A549 (cell line): ENCODE measurements around the gene GOLGA6L2. TPM values are rescaled to one million over a fixed set of nuclear protein-coding genes. Genes with fewer than 3 reads are reported as not detected.
A peak's percentile ranks its signal among the peaks of the same experiment; 100 is the strongest.
"Not testable (repeated sequence)": the region's sequence is repeated elsewhere in the genome, so short reads cannot be mapped to it uniquely, and the experiment has no call there.

ENCODE experiments used
- ATAC-seq, 2 experiments: fragments of 200-7000 bp in 1 of 2; fragments of >200 bp in 1 of 2; cut with Nextera tagmentation in 1 of 2; cut with Tn5 transposase in 1 of 2; 3 replicates each; pipeline versions ENCODE4 v1.8.0 to v1.9.1; 2018 to 2020; ENCODE audit warnings: mild to moderate bottlenecking in 1 of 2, moderate library complexity in 1 of 2
- CTCF ChIA-PET: fragments of 300-600 bp; sonication (Branson Sonifier 250); formaldehyde crosslinking; extraction: SDS; loops from one replicate; lab custom pipeline; 2021; ENCODE audit warnings: antibody characterized with exemption, inconsistent platforms; lab: Yijun Ruan, JAX
- POLR2A ChIA-PET: fragments of 350-600 bp; formaldehyde crosslinking; extraction: SDS; loops from one replicate; lab custom pipeline; 2021; ENCODE audit warnings: antibody characterized with exemption, inconsistent platforms; lab: Yijun Ruan, JAX
- DNase-seq, 2 experiments: peaks; one replicate each; pipeline versions ENCODE4 v3.0.0 to v3.0.0-alpha.2; 2011 to 2016; ENCODE audit warnings: low read depth in 1 of 2, low spot score in 1 of 2
- FAIRE-seq: peaks from 2 replicates; lab custom pipeline; 2011; peaks lifted over from hg19 to GRCh38; lab: Jason Lieb, UNC
- H3K27ac ChIP-seq, 2 experiments: fragments of >200 bp; sonication (Bioruptor Twin); formaldehyde crosslinking; 3 replicates each; pipeline ENCODE4 v1.5.1; 2016 to 2017
- H3K4me1 ChIP-seq: fragments of >200 bp; sonication (Bioruptor Twin); formaldehyde crosslinking; 3 replicates; pipeline ENCODE4 v1.6.1; 2016
- H3K4me2 ChIP-seq: fragments of >200 bp; sonication (Bioruptor Twin); formaldehyde crosslinking; 3 replicates; pipeline ENCODE4 v1.6.1; 2016
- H3K4me3 ChIP-seq: fragments of >200 bp; sonication (Bioruptor Twin); formaldehyde crosslinking; 3 replicates; pipeline ENCODE4 v1.5.1; 2016
- H3K9me3 ChIP-seq: fragments of >200 bp; sonication (Bioruptor Twin); formaldehyde crosslinking; 3 replicates; pipeline ENCODE4 v1.6.1; 2016
- CBX2 ChIP-seq: fragments of 200-600 bp; sonication (generic); IDR thresholded peaks from 2 replicates; pipeline ENCODE4 v1.6.1; 2016; ENCODE audit warnings: low read depth, mild to moderate bottlenecking, borderline replicate concordance
- CEBPB ChIP-seq, 2 experiments: fragments of >200 bp in 1 of 2; sonication (Bioruptor Twin) in 1 of 2; formaldehyde crosslinking in 1 of 2; IDR thresholded peaks; 2 replicates each; pipeline ENCODE4 v1.6.1; 2012 to 2016
- GATA3 ChIP-seq: IDR thresholded peaks from 2 replicates; pipeline ENCODE4 v1.6.1; 2012; ENCODE audit warnings: borderline replicate concordance
- MAZ ChIP-seq: fragments of 150-350 bp; IDR thresholded peaks from 2 replicates; pipeline ENCODE4 v1.6.1; 2014; ENCODE audit warnings: antibody characterized with exemption, low read depth, low read length, borderline replicate concordance
- MYC ChIP-seq: IDR thresholded peaks from 2 replicates; pipeline ENCODE4 v1.6.1; 2012; ENCODE audit warnings: mild to moderate bottlenecking, inconsistent platforms, low read length, improper control_type of control experiment, borderline replicate concordance
- NPAS2 ChIP-seq: fragments of 250-450 bp; sonication (Bioruptor Pico); IDR thresholded peaks from 2 replicates; pipeline ENCODE4 v1.8.0; 2022; ENCODE audit warnings: mild to moderate bottlenecking, moderate library complexity, borderline replicate concordance
- NR3C1 ChIP-seq: fragments of >200 bp; sonication (Bioruptor Twin); formaldehyde crosslinking; IDR thresholded peaks from 3 replicates; pipeline ENCODE4 v1.6.1; 2017
- PHF8 ChIP-seq: fragments of 200-600 bp; sonication (generic); IDR thresholded peaks from 2 replicates; pipeline ENCODE4 v1.6.1; 2016; ENCODE audit warnings: low read depth, mild to moderate bottlenecking, antibody characterized with exemption, moderate library complexity, borderline replicate concordance
- POLR2A ChIP-seq: IDR thresholded peaks from 2 replicates; pipeline ENCODE4 v1.6.1; 2012; ENCODE audit warnings: mild to moderate bottlenecking, low read length
- POLR2AphosphoS2 ChIP-seq: conservative IDR thresholded peaks from 2 replicates; pipeline ENCODE4 v1.6.1; 2012; ENCODE audit warnings: low read length, improper control_type of control experiment, inconsistent platforms
- RNF2 ChIP-seq: fragments of 200-600 bp; sonication (generic); IDR thresholded peaks from 2 replicates; pipeline ENCODE4 v1.6.1; 2016; ENCODE audit warnings: low read depth, mild to moderate bottlenecking, antibody characterized with exemption, moderate library complexity, borderline replicate concordance
- TFCP2L1 ChIP-seq: fragments of 250-450 bp; sonication (Bioruptor Pico); IDR thresholded peaks from 2 replicates; pipeline ENCODE4 v1.5.0; 2021; ENCODE audit warnings: mild to moderate bottlenecking
- ZFP36 ChIP-seq: fragments of 450-650 bp; IDR thresholded peaks from 2 replicates; pipeline ENCODE4 v1.6.1; 2014; ENCODE audit warnings: borderline replicate concordance; ENCODE audit not compliant: partially characterized antibody
- ZSCAN20 ChIP-seq: fragments of 250-450 bp; sonication (Bioruptor Pico); IDR thresholded peaks from 2 replicates; pipeline ENCODE4 v1.8.0; 2022; ENCODE audit warnings: mild to moderate bottlenecking, moderate library complexity
- WGBS: methylation state at CpG from one replicate; pipeline ENCODE4 v1.1.6; 2017; ENCODE audit errors: missing lambda C conversion rate; 5-methylcytosine and 5-hydroxymethylcytosine counted together
- polyA plus RNA-seq, 4 experiments: library from polyadenylated mRNA; depleted of rRNA in 3 of 4; stranded (reverse); fragments of >200 nt; fragmentation: RNase III in 1 of 4; extraction: RNeasy Plus Mini Kit Qiagen cat#74134 plus additional on column Dnase treatment in 1 of 4; gene quantifications; 2 replicates in 3 of 4; 3 replicates in 1 of 4; pipeline ENCODE4 v1.2.3, GENCODE V29; 2011 to 2017
- TF ChIP-seq, protein P1 (sequence below): fragments of 250-450 bp; sonication (Bioruptor Pico); IDR thresholded peaks from 2 replicates; pipeline ENCODE4 v1.5.0; 2021; ENCODE audit warnings: mild to moderate bottlenecking, moderate library complexity, borderline replicate concordance
- TF ChIP-seq, protein P2 (sequence below): fragments of 200-600 bp; sonication (generic); IDR thresholded peaks from 2 replicates; pipeline ENCODE4 v1.6.1; 2016; ENCODE audit warnings: antibody characterized with exemption, mild to moderate bottlenecking, moderate library complexity
- TF ChIP-seq, protein P3 (sequence below): fragments of >200 bp; sonication (Bioruptor Twin); formaldehyde crosslinking; IDR thresholded peaks from 2 replicates; pipeline ENCODE4 v1.6.1; 2016
- TF ChIP-seq, protein P4 (sequence below): IDR thresholded peaks from 2 replicates; pipeline ENCODE4 v1.6.1; 2012

The GOLGA6L2 gene
- polyA plus RNA-seq, 2 of the 4 experiments (the other 2 are of a cell fraction) = 0.03 TPM; not detected in 1

DNA sequence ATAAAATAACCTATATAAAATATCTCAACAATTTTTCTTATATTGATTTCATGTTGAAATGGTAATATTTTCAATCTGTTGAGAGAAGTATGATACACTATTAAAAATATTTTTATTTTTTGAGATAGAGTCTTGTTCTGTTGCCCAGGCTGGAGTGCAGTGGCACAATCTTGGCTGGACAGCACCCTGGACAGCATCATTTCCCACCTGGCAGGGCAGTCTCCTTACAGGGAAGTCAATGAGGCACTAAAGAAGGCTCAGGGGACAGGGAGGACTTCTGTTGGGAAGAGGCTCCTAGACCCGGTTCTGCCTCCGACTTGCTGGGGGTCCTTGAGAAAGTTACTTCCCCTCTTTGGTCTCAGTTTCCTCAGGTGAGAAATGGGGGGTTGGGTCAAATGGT lies 9.4 kb downstream of the GOLGA6L2 start:
- POLR2A ChIA-PET = no interaction called here
- Histone ChIP-seq H3K4me3 (no peak overlapping the region), H3K4me2 (no peak overlapping the region), H3K27ac (no peak overlapping the region), H3K4me1 (no peaks in the 10 kb centered on the region), H3K9me3 (no peaks in the 10 kb centered on the region)
- DNase-seq (no peak), ATAC-seq (no peak), FAIRE-seq (no peak)
- CTCF ChIA-PET = interaction anchor here (0.6 to 1.6 kb wide), 2 partner anchors 29 to 634 kb away, joined by 3 to 4 read pairs; no protein-coding TSS in a partner anchor
- TF ChIP-seq, protein P1, sequence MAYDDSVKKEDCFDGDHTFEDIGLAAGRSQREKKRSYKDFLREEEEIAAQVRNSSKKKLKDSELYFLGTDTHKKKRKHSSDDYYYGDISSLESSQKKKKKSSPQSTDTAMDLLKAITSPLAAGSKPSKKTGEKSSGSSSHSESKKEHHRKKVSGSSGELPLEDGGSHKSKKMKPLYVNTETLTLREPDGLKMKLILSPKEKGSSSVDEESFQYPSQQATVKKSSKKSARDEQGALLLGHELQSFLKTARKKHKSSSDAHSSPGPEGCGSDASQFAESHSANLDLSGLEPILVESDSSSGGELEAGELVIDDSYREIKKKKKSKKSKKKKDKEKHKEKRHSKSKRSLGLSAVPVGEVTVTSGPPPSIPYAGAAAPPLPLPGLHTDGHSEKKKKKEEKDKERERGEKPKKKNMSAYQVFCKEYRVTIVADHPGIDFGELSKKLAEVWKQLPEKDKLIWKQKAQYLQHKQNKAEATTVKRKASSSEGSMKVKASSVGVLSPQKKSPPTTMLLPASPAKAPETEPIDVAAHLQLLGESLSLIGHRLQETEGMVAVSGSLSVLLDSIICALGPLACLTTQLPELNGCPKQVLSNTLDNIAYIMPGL = no peak
- TF ChIP-seq, protein P2, sequence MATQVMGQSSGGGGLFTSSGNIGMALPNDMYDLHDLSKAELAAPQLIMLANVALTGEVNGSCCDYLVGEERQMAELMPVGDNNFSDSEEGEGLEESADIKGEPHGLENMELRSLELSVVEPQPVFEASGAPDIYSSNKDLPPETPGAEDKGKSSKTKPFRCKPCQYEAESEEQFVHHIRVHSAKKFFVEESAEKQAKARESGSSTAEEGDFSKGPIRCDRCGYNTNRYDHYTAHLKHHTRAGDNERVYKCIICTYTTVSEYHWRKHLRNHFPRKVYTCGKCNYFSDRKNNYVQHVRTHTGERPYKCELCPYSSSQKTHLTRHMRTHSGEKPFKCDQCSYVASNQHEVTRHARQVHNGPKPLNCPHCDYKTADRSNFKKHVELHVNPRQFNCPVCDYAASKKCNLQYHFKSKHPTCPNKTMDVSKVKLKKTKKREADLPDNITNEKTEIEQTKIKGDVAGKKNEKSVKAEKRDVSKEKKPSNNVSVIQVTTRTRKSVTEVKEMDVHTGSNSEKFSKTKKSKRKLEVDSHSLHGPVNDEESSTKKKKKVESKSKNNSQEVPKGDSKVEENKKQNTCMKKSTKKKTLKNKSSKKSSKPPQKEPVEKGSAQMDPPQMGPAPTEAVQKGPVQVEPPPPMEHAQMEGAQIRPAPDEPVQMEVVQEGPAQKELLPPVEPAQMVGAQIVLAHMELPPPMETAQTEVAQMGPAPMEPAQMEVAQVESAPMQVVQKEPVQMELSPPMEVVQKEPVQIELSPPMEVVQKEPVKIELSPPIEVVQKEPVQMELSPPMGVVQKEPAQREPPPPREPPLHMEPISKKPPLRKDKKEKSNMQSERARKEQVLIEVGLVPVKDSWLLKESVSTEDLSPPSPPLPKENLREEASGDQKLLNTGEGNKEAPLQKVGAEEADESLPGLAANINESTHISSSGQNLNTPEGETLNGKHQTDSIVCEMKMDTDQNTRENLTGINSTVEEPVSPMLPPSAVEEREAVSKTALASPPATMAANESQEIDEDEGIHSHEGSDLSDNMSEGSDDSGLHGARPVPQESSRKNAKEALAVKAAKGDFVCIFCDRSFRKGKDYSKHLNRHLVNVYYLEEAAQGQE = peak; percentile 87
- TF ChIP-seq PHF8 (no peak), RNF2 (no peak), CEBPB (IDR thresholded peaks at IDR 0.05) (no peak)
- 88% methylated on average over 2 of the region's 2 CpGs for WGBS

DNA sequence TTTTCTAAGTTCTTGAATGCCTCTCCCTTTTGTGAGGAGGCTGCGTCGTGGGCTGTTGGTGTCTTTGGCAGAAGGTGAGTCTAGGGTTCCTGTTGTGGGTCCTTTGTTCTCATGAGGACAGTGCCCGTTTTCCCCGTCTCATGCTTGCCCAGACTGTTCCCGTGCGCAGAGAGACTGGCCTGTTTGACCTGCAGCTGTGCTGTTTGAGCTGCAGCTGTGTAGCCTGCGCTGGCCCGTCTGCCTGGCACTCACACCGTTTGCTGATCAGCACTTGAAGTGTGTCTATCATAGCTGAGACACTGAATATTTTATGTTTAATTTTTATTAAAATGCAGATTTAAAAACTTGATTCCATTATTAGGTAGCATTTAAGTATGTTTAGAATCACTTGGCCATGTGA lies 9.9 kb downstream of the GOLGA6L2 start:
- DNase-seq = no peak
- ChIA-PET CTCF (interaction anchor here (0.6 to 1.6 kb wide), 2 partner anchors 30 to 634 kb away, joined by 3 to 4 read pairs; no protein-coding TSS in a partner anchor), POLR2A (no interaction called here)
- H3K9me3 ChIP-seq = no peaks in the 10 kb centered on the region
- no peak for ATAC-seq
- H3K27ac ChIP-seq = no peak overlapping the region
- H3K4me2 ChIP-seq = no peak overlapping the region
- H3K4me1 ChIP-seq = no peaks in the 10 kb centered on the region
- no peak overlapping the region for H3K4me3 ChIP-seq
- no peak for FAIRE-seq
- TF ChIP-seq, protein P3, sequence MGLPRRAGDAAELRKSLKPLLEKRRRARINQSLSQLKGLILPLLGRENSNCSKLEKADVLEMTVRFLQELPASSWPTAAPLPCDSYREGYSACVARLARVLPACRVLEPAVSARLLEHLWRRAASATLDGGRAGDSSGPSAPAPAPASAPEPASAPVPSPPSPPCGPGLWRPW = no peak
- TF ChIP-seq GATA3 = no peak
- TF ChIP-seq TFCP2L1 (CRISPR knock-in tag) = no peak
- TF ChIP-seq POLR2AphosphoS2 = no peak
- TF ChIP-seq MYC = no peak
- TF ChIP-seq NR3C1 = no peak
- no peak for TF ChIP-seq CBX2
- no peak for TF ChIP-seq RNF2
- TF ChIP-seq POLR2A = no peak
- TF ChIP-seq MAZ = no peak
- no peak for TF ChIP-seq NPAS2 (CRISPR knock-in tag)
- TF ChIP-seq, protein P4, sequence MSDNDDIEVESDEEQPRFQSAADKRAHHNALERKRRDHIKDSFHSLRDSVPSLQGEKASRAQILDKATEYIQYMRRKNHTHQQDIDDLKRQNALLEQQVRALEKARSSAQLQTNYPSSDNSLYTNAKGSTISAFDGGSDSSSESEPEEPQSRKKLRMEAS = no peak
- 75% methylated on average over 9 of the region's 9 CpGs for WGBS

DNA sequence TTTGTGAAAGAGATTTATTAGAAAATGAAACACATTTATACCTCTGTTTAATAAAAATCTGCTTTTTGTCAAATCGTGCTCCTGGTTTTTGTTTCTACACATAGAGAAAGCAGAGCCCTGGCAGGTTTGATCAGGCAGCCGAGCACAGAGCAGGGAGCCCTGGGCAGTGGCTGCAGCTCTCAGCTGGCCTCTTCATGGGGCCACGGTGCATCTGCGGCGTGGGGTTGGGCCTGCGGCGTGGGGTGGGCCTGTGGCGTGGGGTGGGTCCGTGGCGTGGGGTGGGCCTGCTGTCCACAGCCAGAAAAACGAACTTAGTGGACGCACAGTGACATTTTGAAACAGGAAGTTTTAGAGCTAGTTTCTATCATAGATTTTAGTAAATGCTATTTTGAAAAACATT lies 10.6 kb downstream of the GOLGA6L2 start:
- ChIA-PET CTCF (no interaction called here), POLR2A (no interaction called here)
- 65% methylated on average over 9 of the region's 12 CpGs for WGBS
- H3K4me1 ChIP-seq = no peaks in the 10 kb centered on the region
- ATAC-seq (no peak), FAIRE-seq (no peak)
- no peaks in the 10 kb centered on the region for H3K9me3 ChIP-seq
- H3K4me2 ChIP-seq = no peak overlapping the region
- no peak overlapping the region for H3K27ac ChIP-seq
- H3K4me3 ChIP-seq = no peak overlapping the region
- TF ChIP-seq ZFP36 (no peak), MAZ (no peak), ZSCAN20 (CRISPR knock-in tag) (no peak)
- TF ChIP-seq, all 56 proteins: peak for 0
- DNase-seq = no peak

DNA sequence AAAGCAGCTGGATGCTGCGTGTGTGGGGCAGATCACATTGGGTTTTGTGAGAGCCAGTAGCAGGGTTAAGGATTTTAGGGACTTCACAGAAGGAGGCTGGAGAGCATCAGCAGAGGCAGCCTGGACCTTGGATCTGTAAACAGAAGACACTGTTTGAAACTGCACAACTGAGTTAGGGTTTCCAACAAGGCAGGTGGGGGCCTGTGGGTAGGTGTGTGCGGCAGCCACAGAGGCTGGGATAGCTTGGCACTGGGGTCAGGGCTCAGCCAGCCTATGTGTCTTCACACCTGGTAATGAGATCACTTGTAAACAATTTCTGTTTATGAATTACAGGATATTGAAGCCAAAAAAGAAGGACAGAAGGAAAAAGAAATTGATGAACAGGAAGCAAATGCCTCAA lies 12.3 kb downstream of the GOLGA6L2 start:
- POLR2A ChIA-PET, DNase-seq, H3K9me3 ChIP-seq, H3K4me2 ChIP-seq, ATAC-seq, H3K4me3 ChIP-seq, FAIRE-seq, H3K27ac ChIP-seq, H3K4me1 ChIP-seq: not testable (repeated sequence)
- 89% methylated on average over 2 of the region's 2 CpGs for WGBS
- CTCF ChIA-PET = interaction anchor here (1.0 kb wide), 1 partner anchor 10 kb away, joined by 3 read pairs; no protein-coding TSS in a partner anchor

DNA sequence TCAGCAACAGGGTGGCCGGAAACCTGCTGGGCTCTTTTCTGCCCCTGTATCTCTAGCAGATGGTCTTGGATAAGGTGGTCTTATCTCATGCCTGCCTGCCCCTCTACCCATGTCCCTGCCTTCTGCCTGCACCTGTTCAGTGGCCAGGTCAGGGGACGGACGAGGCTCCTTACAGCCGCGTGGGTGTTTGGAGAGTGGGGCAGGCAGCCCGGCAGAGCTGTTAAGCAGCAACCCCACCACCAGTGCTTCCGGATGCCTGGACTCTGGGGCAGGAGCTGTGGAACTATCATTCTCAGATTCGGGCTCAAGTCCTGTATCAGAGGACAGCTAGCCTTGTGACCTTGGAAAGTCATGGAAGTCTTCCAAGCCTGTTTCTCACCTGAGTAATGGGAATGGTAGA lies 21.7 kb downstream of the GOLGA6L2 start:
- FAIRE-seq, H3K9me3 ChIP-seq, ATAC-seq, H3K4me2 ChIP-seq, H3K4me3 ChIP-seq, DNase-seq, POLR2A ChIA-PET: not testable (repeated sequence)
- 86% methylated on average over 8 of the region's 8 CpGs for WGBS
- Histone ChIP-seq H3K4me1 (peaks cover 36% of the 10 kb centered on the region), H3K27ac (peak overlapping the region in 1 of 2 experiments; percentile 56; a peak in 1 of 6 replicates)
- CTCF ChIA-PET = interaction anchor here (1.2 kb wide), 2 partner anchors 9 to 41 kb away, joined by 3 read pairs; no protein-coding TSS in a partner anchor
